H1 (cell line): Measurements from ENCODE around the gene DNASE1. TPM values are rescaled to one million over a fixed set of nuclear protein-coding genes. Genes with fewer than 3 reads are reported as not detected.

ENCODE experiments used
- BACH1 ChIP-seq: IDR thresholded peaks from 2 replicates; pipeline ENCODE4 v1.6.1; 2012; ENCODE audit warnings: low read length, improper control_type of control experiment
- CTBP2 ChIP-seq: IDR thresholded peaks from 2 replicates; pipeline ENCODE4 v1.7.0; 2011; ENCODE audit warnings: borderline replicate concordance, mild to moderate bottlenecking, moderate library complexity, mixed read lengths, low read length; ENCODE audit not compliant: insufficient read depth, insufficient read length
- JUND ChIP-seq: IDR thresholded peaks from 2 replicates; pipeline ENCODE4 v1.6.1; 2011; ENCODE audit warnings: mild to moderate bottlenecking, improper control_type of control experiment, low read length
- NRF1 ChIP-seq: IDR thresholded peaks from 2 replicates; pipeline ENCODE4 v1.6.1; 2011; ENCODE audit warnings: mild to moderate bottlenecking, low read depth, low read length, improper control_type of control experiment
- SIN3A ChIP-seq, 2 experiments: IDR thresholded peaks in 1 of 2; conservative IDR thresholded peaks in 1 of 2; 2 replicates each; pipeline ENCODE4 v1.6.1; 2011 to 2012; ENCODE audit warnings: low read length in 2 of 2, improper control_type of control experiment in 1 of 2, low read depth in 1 of 2, mild to moderate bottlenecking in 1 of 2
- SP4 ChIP-seq: IDR thresholded peaks from 2 replicates; pipeline ENCODE4 v1.6.1; 2012; ENCODE audit warnings: low read length, inconsistent platforms
- TAF1 ChIP-seq: IDR thresholded peaks from 2 replicates; pipeline ENCODE4 v1.6.1; 2011; ENCODE audit warnings: mild to moderate bottlenecking, low read depth, low read length
- TCF12 ChIP-seq: IDR thresholded peaks from 2 replicates; pipeline ENCODE4 v1.6.1; 2011; ENCODE audit warnings: low read depth, mild to moderate bottlenecking, low read length
- YY1 ChIP-seq: IDR thresholded peaks from 2 replicates; pipeline ENCODE4 v1.6.1; 2011; ENCODE audit warnings: low read depth, mild to moderate bottlenecking, low read length
- polyA plus RNA-seq, 7 experiments: library from polyadenylated mRNA; depleted of rRNA in 3 of 7; stranded (reverse) in 5 of 7; unstranded in 2 of 7; fragments of >200 nt in 5 of 7; fragments of 200-250 nt in 2 of 7; gene quantifications; 1 replicate in 5 of 7; 2 replicates in 1 of 7; 4 replicates in 1 of 7; pipeline versions ENCODE4 v1.2.1 to v1.2.3, GENCODE V29; 2011 to 2013; ENCODE audit warnings: missing spikeins in 2 of 7, mixed read lengths in 2 of 7
- total RNA-seq: library from RNA; stranded (reverse); fragmentation: NEBNext Ultra II Directional; extraction: Animal tissue kit (Norgen Biotek cat#: 25700); gene quantifications from 2 replicates; pipeline ENCODE4 v1.2.1, GENCODE V29; 2021
- TF ChIP-seq, protein P1 (sequence below): IDR thresholded peaks from 2 replicates; pipeline ENCODE4 v1.6.1; 2012; ENCODE audit warnings: inconsistent platforms

Gene DNASE1
- total and polyA plus RNA-seq, 2 of the 8 experiments (the other 6 are each of a cell fraction or from before 2014, with no cell fraction given): 11.5 to 16.7 TPM

DNA sequence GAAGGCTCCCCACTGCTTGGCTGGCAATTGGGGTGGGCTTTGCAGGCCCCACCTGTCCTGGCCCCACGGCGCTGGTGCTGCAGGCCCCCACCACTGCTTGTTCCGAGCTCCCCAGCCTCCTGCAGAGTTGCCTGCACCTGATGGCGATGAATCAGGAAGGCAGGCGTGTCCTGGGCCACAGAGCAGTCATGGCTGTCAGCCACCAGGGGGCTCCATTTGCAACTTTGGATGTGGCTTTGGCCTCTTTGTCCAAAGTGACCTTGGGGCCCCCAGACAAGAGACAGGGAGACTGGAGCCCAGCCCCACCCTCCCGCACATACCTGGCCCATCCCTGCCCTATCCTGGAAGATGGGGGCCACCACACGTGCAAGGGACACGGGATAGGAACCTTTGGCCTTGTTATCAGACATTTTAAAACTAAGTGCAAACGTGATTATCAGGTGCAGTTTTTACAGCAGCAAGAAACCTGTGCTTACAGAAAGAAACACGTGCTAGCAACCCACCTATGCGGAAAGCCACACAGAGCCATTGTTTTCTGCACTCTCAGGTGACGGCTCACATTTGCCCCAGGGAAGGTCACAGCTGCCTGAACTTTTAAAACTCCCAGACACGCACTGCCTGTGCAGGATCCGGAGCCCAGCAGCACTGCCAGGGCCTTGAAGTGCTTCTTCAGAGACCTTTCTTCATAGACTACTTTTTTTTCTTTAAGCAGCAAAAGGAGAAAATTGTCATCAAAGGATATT lies at the start of gene DNASE1 (continued):
- TF ChIP-seq YY1 (peak; percentile 68; the same call in 1 of the 2 replicates), BACH1 (no peak), TCF12 (peak; percentile 18; the same call in 1 of the 2 replicates), SP4 (no peak), NRF1 (no peak), TAF1 (no peak), CTBP2 (no peak), SIN3A (conservative IDR thresholded peaks at IDR 0.05 in 1 of 2, IDR thresholded peaks at IDR 0.05 in 1 of 2; ENCODE audit: low read depth in 1 of 2, low read length in 2 of 2) (no peak), JUND (no peak)
- TF ChIP-seq, protein P1, sequence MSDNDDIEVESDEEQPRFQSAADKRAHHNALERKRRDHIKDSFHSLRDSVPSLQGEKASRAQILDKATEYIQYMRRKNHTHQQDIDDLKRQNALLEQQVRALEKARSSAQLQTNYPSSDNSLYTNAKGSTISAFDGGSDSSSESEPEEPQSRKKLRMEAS: peak; percentile 36; the same call in 1 of the 2 replicates
